Keratinocyte (primary cell): ENCODE data around the gene SLBP. TPM values are rescaled to one million over a fixed set of nuclear protein-coding genes. Genes with fewer than 3 reads are reported as not detected.

Experiments used
- DNase-seq: peaks from one replicate; pipeline ENCODE4 v3.0.0-alpha.2; 2011; ENCODE audit warnings: low read depth, missing footprints, low spot score
- FAIRE-seq: peaks from 2 replicates; lab custom pipeline; 2011; peaks lifted over from hg19 to GRCh38; lab: Jason Lieb, UNC
- H2AFZ ChIP-seq: 2 replicates; pipeline ENCODE4 v1.6.0; 2012; ENCODE audit warnings: low read length, control low read depth, inconsistent platforms; ENCODE audit not compliant: control insufficient read depth
- H3K27ac ChIP-seq: 2 replicates; pipeline ENCODE4 v1.5.1; 2011; ENCODE audit warnings: low read length; ENCODE audit not compliant: control insufficient read depth, insufficient read depth
- H3K27me3 ChIP-seq: 3 replicates; pipeline ENCODE4 v1.6.0; 2011; ENCODE audit warnings: low read length; ENCODE audit not compliant: control insufficient read depth, insufficient read depth; ENCODE audit errors: extremely low read depth
- H3K36me3 ChIP-seq, 2 experiments: 2 replicates in 1 of 2; 3 replicates in 1 of 2; pipeline ENCODE4 v1.5.1; 2011; ENCODE audit warnings: low read length in 2 of 2, mild to moderate bottlenecking in 1 of 2; ENCODE audit not compliant: control insufficient read depth in 2 of 2, insufficient read depth in 2 of 2; ENCODE audit errors: extremely low read depth in 1 of 2
- H3K4me1 ChIP-seq: 3 replicates; pipeline ENCODE4 v1.5.1; 2011; ENCODE audit warnings: low read length; ENCODE audit not compliant: control insufficient read depth, insufficient read depth; ENCODE audit errors: extremely low read depth
- H3K4me2 ChIP-seq: 3 replicates; pipeline ENCODE4 v1.6.0; 2011; ENCODE audit warnings: low read depth, low read length; ENCODE audit not compliant: control insufficient read depth, insufficient read depth; ENCODE audit errors: extremely low read depth
- H3K4me3 ChIP-seq, 3 experiments: fragments of 200-600 bp in 1 of 3; sonication (generic) in 1 of 3; 2 replicates in 2 of 3; 3 replicates in 1 of 3; pipeline ENCODE4 v1.5.1; 2011 to 2016; ENCODE audit warnings: low read length in 3 of 3, mild to moderate bottlenecking in 3 of 3, control low read depth in 2 of 3, inconsistent platforms in 1 of 3, low read depth in 1 of 3, mixed read lengths in 1 of 3, mixed run types in 1 of 3, moderate library complexity in 1 of 3; ENCODE audit not compliant: control insufficient read depth in 2 of 3, insufficient read depth in 2 of 3; ENCODE audit errors: extremely low read depth in 1 of 3
- H3K79me2 ChIP-seq: 2 replicates; pipeline ENCODE4 v1.6.0; 2012; ENCODE audit warnings: low read length; ENCODE audit not compliant: control insufficient read depth, insufficient read depth
- H3K9ac ChIP-seq: 3 replicates; pipeline ENCODE4 v1.6.0; 2011; ENCODE audit warnings: low read length; ENCODE audit not compliant: control insufficient read depth, insufficient read depth; ENCODE audit errors: extremely low read depth
- H3K9me1 ChIP-seq: 3 replicates; pipeline ENCODE4 v1.6.0; 2011; ENCODE audit warnings: low read length; ENCODE audit not compliant: control insufficient read depth, insufficient read depth; ENCODE audit errors: extremely low read depth
- H3K9me3 ChIP-seq: 2 replicates; pipeline ENCODE4 v1.5.1; 2012; ENCODE audit warnings: low read depth, low read length; ENCODE audit not compliant: control insufficient read depth
- H4K20me1 ChIP-seq: 3 replicates; pipeline ENCODE4 v1.6.0; 2011; ENCODE audit warnings: low read length; ENCODE audit not compliant: control insufficient read depth, insufficient read depth; ENCODE audit errors: extremely low read depth
- EZH2 ChIP-seq: IDR thresholded peaks from one replicate; pipeline ENCODE4 v1.6.1; 2012; ENCODE audit warnings: inconsistent platforms, mild to moderate bottlenecking, low read length, moderate library complexity
- dilution Hi-C: fragments of 300-500 bp; cut with MboI; formaldehyde crosslinking; loops from one replicate; pipeline ENCODE4 v1.7.0; 2020; ENCODE audit warnings: low sequenced_read_pairs; ENCODE audit not compliant: extremely low pct_ligation_motif_present
- polyA plus RNA-seq, 5 experiments: library from polyadenylated mRNA; depleted of rRNA in 3 of 5; stranded (reverse) in 3 of 5; stranded (forward) in 1 of 5; unstranded in 1 of 5; fragments of >200 nt; gene quantifications; 1 replicate in 1 of 5; 2 replicates in 3 of 5; 3 replicates in 1 of 5; pipeline versions ENCODE4 v1.2.1 to v1.2.3, GENCODE V29; 2011 to 2012; ENCODE audit warnings: missing spikeins in 2 of 5, low read depth in 1 of 5, low replicate concordance in 1 of 5
- TF ChIP-seq, protein P1 (sequence below), 3 experiments: IDR thresholded peaks in 1 of 3; conservative IDR thresholded peaks in 1 of 3; optimal IDR thresholded peaks in 1 of 3; 2 replicates in 2 of 3; 3 replicates in 1 of 3; pipeline versions ENCODE3 to v1.5.1; 2011; ENCODE audit warnings: low read length in 3 of 3, mild to moderate bottlenecking in 3 of 3, moderate library complexity in 2 of 3, control low read depth in 1 of 3, inconsistent platforms in 1 of 3; ENCODE audit not compliant: insufficient read depth in 2 of 3; ENCODE audit errors: extremely low read depth in 1 of 3

SLBP gene
- polyA plus RNA-seq, 1 donor (not counting 4 experiments of a cell fraction or from before 2014, with no cell fraction given): 90.6 TPM

DNA sequence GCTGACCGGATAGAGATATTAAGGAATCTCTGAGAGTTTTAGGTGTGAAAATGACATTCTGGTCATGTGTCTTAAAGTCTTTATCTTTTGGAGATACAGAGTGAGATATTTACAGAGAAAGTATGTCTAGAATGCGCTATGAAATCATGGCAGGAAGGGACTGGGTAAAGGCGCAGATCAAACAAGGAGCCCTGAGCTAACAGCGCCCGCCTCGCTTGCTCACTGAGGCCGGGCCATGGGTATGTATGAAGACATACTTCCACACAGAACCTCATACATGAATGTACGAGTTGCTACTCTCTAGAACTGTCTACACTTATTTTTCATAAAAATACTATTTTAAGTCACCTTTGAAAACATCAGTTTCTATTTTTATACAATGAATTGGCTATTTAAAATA is 48.0 kb downstream of the SLBP start:
- dilution Hi-C loops: no loop called here

GRCh38 chr4:1663549-1663948 is 48.6 kb downstream of the SLBP start:
- dilution Hi-C loops: no loop called here
- Histone ChIP-seq H3K27me3 (no peaks in the 10 kb centered on the region), H3K36me3 (no peaks in the 10 kb centered on the region), H3K79me2 (no peaks in the 10 kb centered on the region), H3K9me3 (no peaks in the 10 kb centered on the region), H3K9me1 (no peaks in the 10 kb centered on the region), H2AFZ (no peak overlapping the region), H3K4me3 (no peak overlapping the region), H3K9ac (no peak overlapping the region), H4K20me1 (no peaks in the 10 kb centered on the region), H3K4me1 (no peaks in the 10 kb centered on the region), H3K27ac (no peak overlapping the region), H3K4me2 (no peak overlapping the region)
- TF ChIP-seq, protein P1, sequence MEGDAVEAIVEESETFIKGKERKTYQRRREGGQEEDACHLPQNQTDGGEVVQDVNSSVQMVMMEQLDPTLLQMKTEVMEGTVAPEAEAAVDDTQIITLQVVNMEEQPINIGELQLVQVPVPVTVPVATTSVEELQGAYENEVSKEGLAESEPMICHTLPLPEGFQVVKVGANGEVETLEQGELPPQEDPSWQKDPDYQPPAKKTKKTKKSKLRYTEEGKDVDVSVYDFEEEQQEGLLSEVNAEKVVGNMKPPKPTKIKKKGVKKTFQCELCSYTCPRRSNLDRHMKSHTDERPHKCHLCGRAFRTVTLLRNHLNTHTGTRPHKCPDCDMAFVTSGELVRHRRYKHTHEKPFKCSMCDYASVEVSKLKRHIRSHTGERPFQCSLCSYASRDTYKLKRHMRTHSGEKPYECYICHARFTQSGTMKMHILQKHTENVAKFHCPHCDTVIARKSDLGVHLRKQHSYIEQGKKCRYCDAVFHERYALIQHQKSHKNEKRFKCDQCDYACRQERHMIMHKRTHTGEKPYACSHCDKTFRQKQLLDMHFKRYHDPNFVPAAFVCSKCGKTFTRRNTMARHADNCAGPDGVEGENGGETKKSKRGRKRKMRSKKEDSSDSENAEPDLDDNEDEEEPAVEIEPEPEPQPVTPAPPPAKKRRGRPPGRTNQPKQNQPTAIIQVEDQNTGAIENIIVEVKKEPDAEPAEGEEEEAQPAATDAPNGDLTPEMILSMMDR (optimal IDR thresholded peaks at IDR 0.05 in 1 of 3, IDR thresholded peaks at IDR 0.05 in 1 of 3, conservative IDR thresholded peaks at IDR 0.05 in 1 of 3; ENCODE audit: extremely low read depth in 1 of 3, insufficient read depth in 2 of 3, low read length in 3 of 3): no peak
- no peak for TF ChIP-seq EZH2
- no peak for FAIRE-seq
- DNase-seq: no peak

More for the DNA sequence above, 48.0 kb downstream of the SLBP start:
- Histone ChIP-seq H4K20me1 (no peaks in the 10 kb centered on the region), H3K27ac (no peak overlapping the region), H3K9me3 (no peaks in the 10 kb centered on the region), H3K4me1 (no peaks in the 10 kb centered on the region), H3K4me3 (no peak overlapping the region), H3K27me3 (no peaks in the 10 kb centered on the region), H2AFZ (no peak overlapping the region), H3K9ac (no peak overlapping the region), H3K79me2 (no peaks in the 10 kb centered on the region), H3K4me2 (no peak overlapping the region), H3K9me1 (no peaks in the 10 kb centered on the region), H3K36me3 (no peaks in the 10 kb centered on the region)
- no peak for DNase-seq
- no peak for FAIRE-seq
- no peak for TF ChIP-seq EZH2

- FAIRE-seq: no peak
- TF ChIP-seq, protein P1 (optimal IDR thresholded peaks at IDR 0.05 in 1 of 3, IDR thresholded peaks at IDR 0.05 in 1 of 3, conservative IDR thresholded peaks at IDR 0.05 in 1 of 3; ENCODE audit: extremely low read depth in 1 of 3, insufficient read depth in 2 of 3, low read length in 3 of 3): no peak
- no peak for TF ChIP-seq EZH2
- dilution Hi-C loops: no loop called here
Measured at GRCh38 chr4:1661695-1662094, 50.4 kb downstream of the SLBP start.

More at GRCh38 chr4:1661695-1662094, 50.4 kb downstream of the SLBP start:
- no peaks in the 10 kb centered on the region for H3K36me3 ChIP-seq
- H3K4me2 ChIP-seq: no peak overlapping the region
- no peaks in the 10 kb centered on the region for H3K79me2 ChIP-seq
- H3K9me1 ChIP-seq: no peaks in the 10 kb centered on the region
- no peak overlapping the region for H3K4me3 ChIP-seq
- H3K4me1 ChIP-seq: no peaks in the 10 kb centered on the region
- no peak overlapping the region for H2AFZ ChIP-seq
- H4K20me1 ChIP-seq: no peaks in the 10 kb centered on the region
- DNase-seq: no peak
- no peak overlapping the region for H3K9ac ChIP-seq
- H3K27me3 ChIP-seq: no peaks in the 10 kb centered on the region
- H3K9me3 ChIP-seq: no peaks in the 10 kb centered on the region
- no peak overlapping the region for H3K27ac ChIP-seq
